ENCODE results near the gene OR51A2.
"Not testable (repeated sequence)": the region's sequence is repeated elsewhere in the genome, so short reads cannot be mapped to it uniquely, and the experiment has no call there.

OR51A2 gene

GRCh38 chr11:4955613-4956012 is at the start of gene OR51A2:
Gene OR51A2, minus strand, starts transcription at chr11:4955713. Its CDS starts 0 bp downstream, at chr11:4955713.
- DNase-seq, result not testable (repeated sequence)

- peak; percentile 65 for DNase-seq
Observed at GRCh38 chr11:5004424-5005274, 49.1 kb upstream of the OR51A2 start.

GRCh38 chr11:4994551-4994950 is 39.0 kb upstream of the OR51A2 start, which contains the start of gene OR51L1:
Gene OR51L1, plus strand, starts transcription at chr11:4994851. Its CDS starts 4,132 bp downstream, at chr11:4998983.
- DNase-seq, result no peak

GRCh38 chr11:4991060-4991459 is 35.5 kb upstream of the OR51A2 start:
- DNase-seq, result no peak

GRCh38 chr11:4983841-4984240 is 28.3 kb upstream of the OR51A2 start:
- DNase-seq, result no peak

- DNase-seq, result no peak
Observed at GRCh38 chr11:4982678-4983077, 27.2 kb upstream of the OR51A2 start.

- DNase-seq, result peak; percentile 21
Observed at GRCh38 chr11:4979036-4979435, 23.5 kb upstream of the OR51A2 start.

GRCh38 chr11:4975436-4975835 is 19.9 kb upstream of the OR51A2 start:
- DNase-seq, result no peak

GRCh38 chr11:4962816-4963215 is 7.3 kb upstream of the OR51A2 start:
- no peak for DNase-seq

GRCh38 chr11:4960877-4961276 is 5.4 kb upstream of the OR51A2 start:
- no peak for DNase-seq

- no peak for DNase-seq
Observed at GRCh38 chr11:4957396-4957795, 1.9 kb upstream of the OR51A2 start.

GRCh38 chr11:4947505-4947904 is 8.0 kb downstream of the OR51A2 start, which contains the start of gene OR51A4:
Gene OR51A4, minus strand, starts transcription at chr11:4947605. Its CDS starts 505 bp downstream, at chr11:4947100.
- no peak for DNase-seq

GRCh38 chr11:4936745-4937144 is 18.8 kb downstream of the OR51A2 start:
- DNase-seq, result no peak

- DNase-seq, result no peak
Observed at GRCh38 chr11:4932751-4933150, 22.8 kb downstream of the OR51A2 start.

GRCh38 chr11:4926608-4927007 is 28.9 kb downstream of the OR51A2 start:
- DNase-seq, result no peak

GRCh38 chr11:4924239-4924638 is 31.3 kb downstream of the OR51A2 start, which contains the start of gene OR51G1:
Gene OR51G1, minus strand, starts transcription at chr11:4924339. Its CDS starts 0 bp downstream, at chr11:4924339.
- no peak for DNase-seq

GRCh38 chr11:4922304-4922703 is 33.2 kb downstream of the OR51A2 start:
- no peak for DNase-seq

- DNase-seq, result no peak
Observed at GRCh38 chr11:4921796-4922195, 33.7 kb downstream of the OR51A2 start.

- no peak for DNase-seq
Observed at GRCh38 chr11:4919250-4919649, 36.3 kb downstream of the OR51A2 start, which contains the start of gene OR51G2. Gene OR51G2, minus strand, starts transcription at chr11:4919350. Its CDS starts 3,687 bp downstream, at chr11:4915663.

- DNase-seq, result no peak
Observed at GRCh38 chr11:4916581-4916980, 38.9 kb downstream of the OR51A2 start.

All from NCI-H1105 (cell line).